ENCODE results near the gene SPRYD3.

DNA sequence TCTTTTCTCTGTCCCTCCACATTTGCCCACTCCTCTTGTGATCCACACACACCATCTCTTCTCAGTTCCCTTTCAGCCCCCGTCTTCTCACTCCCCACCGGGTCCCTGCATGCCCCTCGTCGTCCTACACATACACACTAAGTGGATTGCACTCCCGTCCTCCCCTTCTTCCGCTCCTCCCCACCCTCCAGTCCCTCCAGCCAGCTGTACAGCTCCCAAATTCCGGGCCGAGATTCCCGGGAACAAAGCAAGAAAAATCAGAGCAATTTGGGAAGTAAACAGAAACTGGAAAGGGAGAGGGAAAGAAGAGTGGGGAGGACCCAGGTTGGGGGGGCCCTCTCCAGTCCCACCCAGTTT, 18.0 kb upstream of the SPRYD3 start:
- no peak for TF ChIP-seq EZH2phosphoT487 (IDR thresholded peaks at IDR 0.05; ENCODE audit: borderline replicate concordance, low read length)
- TF ChIP-seq, protein P1, sequence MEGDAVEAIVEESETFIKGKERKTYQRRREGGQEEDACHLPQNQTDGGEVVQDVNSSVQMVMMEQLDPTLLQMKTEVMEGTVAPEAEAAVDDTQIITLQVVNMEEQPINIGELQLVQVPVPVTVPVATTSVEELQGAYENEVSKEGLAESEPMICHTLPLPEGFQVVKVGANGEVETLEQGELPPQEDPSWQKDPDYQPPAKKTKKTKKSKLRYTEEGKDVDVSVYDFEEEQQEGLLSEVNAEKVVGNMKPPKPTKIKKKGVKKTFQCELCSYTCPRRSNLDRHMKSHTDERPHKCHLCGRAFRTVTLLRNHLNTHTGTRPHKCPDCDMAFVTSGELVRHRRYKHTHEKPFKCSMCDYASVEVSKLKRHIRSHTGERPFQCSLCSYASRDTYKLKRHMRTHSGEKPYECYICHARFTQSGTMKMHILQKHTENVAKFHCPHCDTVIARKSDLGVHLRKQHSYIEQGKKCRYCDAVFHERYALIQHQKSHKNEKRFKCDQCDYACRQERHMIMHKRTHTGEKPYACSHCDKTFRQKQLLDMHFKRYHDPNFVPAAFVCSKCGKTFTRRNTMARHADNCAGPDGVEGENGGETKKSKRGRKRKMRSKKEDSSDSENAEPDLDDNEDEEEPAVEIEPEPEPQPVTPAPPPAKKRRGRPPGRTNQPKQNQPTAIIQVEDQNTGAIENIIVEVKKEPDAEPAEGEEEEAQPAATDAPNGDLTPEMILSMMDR (IDR thresholded peaks at IDR 0.05; ENCODE audit: low read depth, low read length, poor library complexity, severe bottlenecking), result no peak
